Thyroid gland (tissue), 4 donors: ENCODE results near the gene BNIP5. TPM values are rescaled to one million over a fixed set of nuclear protein-coding genes. Genes with fewer than 3 reads are reported as not detected.

Experiments used
- DNase-seq, 2 donors: peaks; one replicate each; pipeline ENCODE4 v3.0.0-alpha.2; 2019
- H3K27ac ChIP-seq, 3 donors: fragments of 200-600 bp; sonication (generic); 1 replicate in 2 of 3; 2 replicates in 1 of 3; pipeline ENCODE4 v1.5.1; 2016 to 2019; ENCODE audit warnings: mild to moderate bottlenecking in 1 of 3, moderate library complexity in 1 of 3
- H3K27me3 ChIP-seq: fragments of 200-600 bp; sonication (generic); one replicate; pipeline ENCODE4 v1.5.1; 2019
- H3K36me3 ChIP-seq, 2 donors: fragments of 200-600 bp; sonication (generic); one replicate each; pipeline ENCODE4 v1.5.1; 2016 to 2019
- H3K4me1 ChIP-seq, 2 donors: fragments of 200-600 bp; sonication (generic); one replicate each; pipeline ENCODE4 v1.5.1; 2017 to 2019
- H3K4me3 ChIP-seq, 3 donors: fragments of 200-600 bp; sonication (generic); replicated peaks in 1 of 3; 1 replicate in 2 of 3; 2 replicates in 1 of 3; pipeline ENCODE4 v1.5.1; 2016; ENCODE audit warnings: mild to moderate bottlenecking in 1 of 3
- H3K9me3 ChIP-seq: fragments of 200-600 bp; sonication (generic); one replicate; pipeline ENCODE4 v1.5.1; 2017
- POLR2A ChIP-seq, 2 donors: fragments of 450-650 bp; IDR thresholded peaks; one replicate each; pipeline ENCODE4 v1.6.1; 2017; ENCODE audit warnings: antibody characterized with exemption in 2 of 2, mild to moderate bottlenecking in 2 of 2, moderate library complexity in 1 of 2
- WGBS, 2 donors: methylation state at CpG; one replicate each; pipeline ENCODE4 v1.1.5; 2017; 5-methylcytosine and 5-hydroxymethylcytosine counted together
- intact Hi-C: fragments of 100-400 bp; cut with DNase I; formaldehyde crosslinking; loops from one replicate; pipeline ENCODE4 v1.15.1; 2023
- total RNA-seq, 4 donors: library from RNA; depleted of rRNA; stranded (reverse); fragments of >200 nt; gene quantifications; one replicate each; pipeline ENCODE4 v1.2.3, GENCODE V29; 2016
- TF ChIP-seq, protein P1 (sequence below), 6 experiments: fragments of 200-600 bp in 3 of 6; fragments of 450-650 bp in 3 of 6; sonication (generic) in 3 of 6; IDR thresholded peaks; one replicate each; pipeline ENCODE4 v1.5.1; 2016 to 2019; ENCODE audit warnings: antibody characterized with exemption in 6 of 6, mild to moderate bottlenecking in 2 of 6, inconsistent platforms in 1 of 6, moderate library complexity in 1 of 6

BNIP5 gene
- total RNA-seq, 4 donors from 2014 or later = not detected

GRCh38 chr6:36328600-36328999 lies 8.1 kb downstream of the BNIP5 start:
- DNase-seq = no peak
- no peaks in the 10 kb centered on the region for H3K27me3 ChIP-seq
- no peaks in the 10 kb centered on the region for H3K9me3 ChIP-seq
- intact Hi-C loops = no loop called here
- no peak overlapping the region for H3K4me3 ChIP-seq
- no peak overlapping the region for H3K27ac ChIP-seq
- 84% methylated on average over 7 of the region's 7 CpGs for WGBS, 2 donors
- TF ChIP-seq, protein P1, sequence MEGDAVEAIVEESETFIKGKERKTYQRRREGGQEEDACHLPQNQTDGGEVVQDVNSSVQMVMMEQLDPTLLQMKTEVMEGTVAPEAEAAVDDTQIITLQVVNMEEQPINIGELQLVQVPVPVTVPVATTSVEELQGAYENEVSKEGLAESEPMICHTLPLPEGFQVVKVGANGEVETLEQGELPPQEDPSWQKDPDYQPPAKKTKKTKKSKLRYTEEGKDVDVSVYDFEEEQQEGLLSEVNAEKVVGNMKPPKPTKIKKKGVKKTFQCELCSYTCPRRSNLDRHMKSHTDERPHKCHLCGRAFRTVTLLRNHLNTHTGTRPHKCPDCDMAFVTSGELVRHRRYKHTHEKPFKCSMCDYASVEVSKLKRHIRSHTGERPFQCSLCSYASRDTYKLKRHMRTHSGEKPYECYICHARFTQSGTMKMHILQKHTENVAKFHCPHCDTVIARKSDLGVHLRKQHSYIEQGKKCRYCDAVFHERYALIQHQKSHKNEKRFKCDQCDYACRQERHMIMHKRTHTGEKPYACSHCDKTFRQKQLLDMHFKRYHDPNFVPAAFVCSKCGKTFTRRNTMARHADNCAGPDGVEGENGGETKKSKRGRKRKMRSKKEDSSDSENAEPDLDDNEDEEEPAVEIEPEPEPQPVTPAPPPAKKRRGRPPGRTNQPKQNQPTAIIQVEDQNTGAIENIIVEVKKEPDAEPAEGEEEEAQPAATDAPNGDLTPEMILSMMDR (IDR thresholded peaks at IDR 0.05) = no peak
- no peak for TF ChIP-seq POLR2A (IDR thresholded peaks at IDR 0.05)
- no peaks in the 10 kb centered on the region for H3K4me1 ChIP-seq
- no peaks in the 10 kb centered on the region for H3K36me3 ChIP-seq

GRCh38 chr6:36327919-36328236 lies 8.8 kb downstream of the BNIP5 start:
- Histone ChIP-seq H3K9me3 (no peaks in the 10 kb centered on the region), H3K36me3 (no peaks in the 10 kb centered on the region), H3K27ac (no peak overlapping the region), H3K27me3 (no peaks in the 10 kb centered on the region), H3K4me1 (no peaks in the 10 kb centered on the region), H3K4me3 (no peak overlapping the region)
- intact Hi-C loops = no loop called here
- TF ChIP-seq POLR2A (IDR thresholded peaks at IDR 0.05) = no peak
- TF ChIP-seq, protein P1 (IDR thresholded peaks at IDR 0.05) = no peak
- no peak for DNase-seq

- Histone ChIP-seq H3K4me3 (no peak overlapping the region), H3K27me3 (no peaks in the 10 kb centered on the region), H3K27ac (no peak overlapping the region), H3K9me3 (no peaks in the 10 kb centered on the region), H3K4me1 (no peaks in the 10 kb centered on the region), H3K36me3 (no peaks in the 10 kb centered on the region)
- WGBS, 2 donors = 59 to 61% methylated on average over 6 of the region's 6 CpGs
- intact Hi-C loops = no loop called here
- TF ChIP-seq, protein P1 (IDR thresholded peaks at IDR 0.05) = no peak
- TF ChIP-seq POLR2A (IDR thresholded peaks at IDR 0.05) = no peak
- no peak for DNase-seq
Measured at GRCh38 chr6:36327226-36327918, 9.3 kb downstream of the BNIP5 start.

DNA sequence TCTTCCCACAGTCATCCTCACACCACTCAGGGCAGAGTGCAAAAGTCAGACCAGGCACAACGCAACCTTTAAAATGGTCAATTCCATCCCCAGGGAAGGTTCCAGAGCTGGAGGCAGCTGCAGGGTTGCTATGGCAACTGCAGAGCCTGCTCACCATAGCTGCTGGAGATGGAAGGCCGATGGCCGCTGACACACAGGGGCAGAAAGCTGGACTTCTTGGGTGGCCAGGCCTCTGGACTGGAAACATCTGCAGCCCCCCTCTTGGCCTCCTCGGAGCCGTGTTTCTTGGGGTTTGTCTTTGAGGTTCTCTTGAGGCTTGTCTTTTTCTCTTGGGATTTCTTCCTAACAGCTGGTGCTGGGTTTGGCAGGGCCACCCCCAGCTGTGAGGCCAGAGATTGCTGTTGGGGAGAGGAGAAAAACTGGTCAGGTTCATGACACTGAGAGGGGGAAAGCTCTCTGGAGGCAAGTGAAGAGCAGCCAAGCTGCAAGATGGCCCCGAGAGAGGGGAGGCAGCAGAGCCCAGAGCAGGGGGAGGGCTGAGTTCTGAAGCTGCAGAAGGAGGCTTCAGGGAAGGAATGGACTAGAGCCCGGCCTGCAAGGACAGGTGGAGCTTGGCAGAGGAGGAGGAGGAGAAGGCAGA lies 10.2 kb downstream of the BNIP5 start:
- Histone ChIP-seq H3K4me3 (no peak overlapping the region), H3K4me1 (no peaks in the 10 kb centered on the region), H3K27me3 (no peaks in the 10 kb centered on the region), H3K9me3 (no peaks in the 10 kb centered on the region), H3K36me3 (no peaks in the 10 kb centered on the region), H3K27ac (no peak overlapping the region)
- WGBS, 2 donors = 73 to 75% methylated on average over 7 of the region's 7 CpGs
- no peak for DNase-seq
- intact Hi-C loops = no loop called here
- no peak for TF ChIP-seq POLR2A (IDR thresholded peaks at IDR 0.05)
- TF ChIP-seq, protein P1 (IDR thresholded peaks at IDR 0.05) = no peak

- Histone ChIP-seq H3K36me3 (no peaks in the 10 kb centered on the region), H3K9me3 (no peaks in the 10 kb centered on the region), H3K27ac (no peak overlapping the region), H3K4me3 (no peak overlapping the region), H3K4me1 (no peaks in the 10 kb centered on the region), H3K27me3 (no peaks in the 10 kb centered on the region)
- no peak for TF ChIP-seq POLR2A (IDR thresholded peaks at IDR 0.05)
- TF ChIP-seq, protein P1 (IDR thresholded peaks at IDR 0.05) = no peak
- no peak for DNase-seq
- WGBS, 2 donors = 90 to 91% methylated on average over 4 of the region's 4 CpGs
- intact Hi-C loops = no loop called here
Measured at GRCh38 chr6:36324715-36325114, 12.0 kb downstream of the BNIP5 start.
